ENCODE data around the gene MYBL2.
A peak's percentile ranks its signal among the peaks of the same experiment; 100 is the strongest.

MYBL2 gene

GRCh38 chr20:43723186-43723585 is 56.3 kb downstream of the MYBL2 start:
- DNase-seq (ENCODE audit: low read depth in 2 of 2) = no peak

- no peak for DNase-seq (ENCODE audit: low read depth in 2 of 2)
Measured at GRCh38 chr20:43723735-43724134, 56.8 kb downstream of the MYBL2 start.

GRCh38 chr20:43724383-43724782 is 57.5 kb downstream of the MYBL2 start:
- DNase-seq (ENCODE audit: low read depth in 2 of 2) = no peak

- no peak for DNase-seq (ENCODE audit: low read depth in 2 of 2)
Measured at GRCh38 chr20:43725666-43726065, 58.8 kb downstream of the MYBL2 start.

GRCh38 chr20:43726333-43726732 is 59.4 kb downstream of the MYBL2 start:
- no peak for DNase-seq (ENCODE audit: low read depth in 2 of 2)

GRCh38 chr20:43726811-43727338 is 60.0 kb downstream of the MYBL2 start, which contains the start of gene GTSF1L:
Gene GTSF1L, minus strand, starts transcription at chr20:43727002. Its CDS starts 308 bp downstream, at chr20:43726694.
- DNase-seq (ENCODE audit: low read depth in 2 of 2) = no peak

- no peak for DNase-seq (ENCODE audit: low read depth in 2 of 2)
Measured at GRCh38 chr20:43727980-43728590, 61.2 kb downstream of the MYBL2 start.

- no peak for DNase-seq (ENCODE audit: low read depth in 2 of 2)
Measured at GRCh38 chr20:43728686-43729255, 61.9 kb downstream of the MYBL2 start.

- no peak for DNase-seq (ENCODE audit: low read depth in 2 of 2)
Measured at GRCh38 chr20:43731469-43731868, 64.6 kb downstream of the MYBL2 start.

GRCh38 chr20:43731927-43732326 is 65.0 kb downstream of the MYBL2 start:
- DNase-seq (ENCODE audit: low read depth in 2 of 2) = no peak

GRCh38 chr20:43736588-43737158 is 69.8 kb downstream of the MYBL2 start:
- DNase-seq (ENCODE audit: low read depth in 2 of 2) = no peak

GRCh38 chr20:43737925-43738324 is 71.0 kb downstream of the MYBL2 start:
- no peak for DNase-seq (ENCODE audit: low read depth in 2 of 2)

- no peak for DNase-seq (ENCODE audit: low read depth in 2 of 2)
Measured at GRCh38 chr20:43739148-43739749, 72.3 kb downstream of the MYBL2 start.

GRCh38 chr20:43740642-43741041 is 73.7 kb downstream of the MYBL2 start:
- no peak for DNase-seq (ENCODE audit: low read depth in 2 of 2)

GRCh38 chr20:43744151-43744611 is 77.3 kb downstream of the MYBL2 start:
- DNase-seq (ENCODE audit: low read depth in 2 of 2) = no peak

GRCh38 chr20:43744966-43745730 is 78.2 kb downstream of the MYBL2 start:
- DNase-seq (ENCODE audit: low read depth in 2 of 2) = no peak

GRCh38 chr20:43746344-43747137 is 79.6 kb downstream of the MYBL2 start:
- no peak for DNase-seq (ENCODE audit: low read depth in 2 of 2)

- no peak for DNase-seq (ENCODE audit: low read depth in 2 of 2)
Measured at GRCh38 chr20:43748274-43748673, 81.4 kb downstream of the MYBL2 start.

GRCh38 chr20:43749734-43750294 is 82.9 kb downstream of the MYBL2 start:
- DNase-seq (ENCODE audit: low read depth in 2 of 2) = peak; percentile 45 to 56

GRCh38 chr20:43750774-43751166 is 83.9 kb downstream of the MYBL2 start:
- DNase-seq (ENCODE audit: low read depth in 2 of 2) = no peak
